Neural cell (in vitro differentiated cells): Measurements from ENCODE around the gene CLEC20A.

Source experiments
- CTCF ChIP-seq: fragments of 450-650 bp; IDR thresholded peaks from 2 replicates; pipeline ENCODE4 v1.5.1; 2014; ENCODE audit warnings: antibody characterized with exemption, mild to moderate bottlenecking, moderate library complexity; ENCODE audit not compliant: poor library complexity, severe bottlenecking
- EZH2 ChIP-seq: fragments of 200-600, 300-800 bp; shearing (Covaris generic), sonication (generic); IDR thresholded peaks from 2 replicates; pipeline ENCODE4 v1.6.1; 2014; ENCODE audit warnings: antibody characterized with exemption, low read length, borderline replicate concordance, mild to moderate bottlenecking; ENCODE audit not compliant: insufficient read depth, poor library complexity, severe bottlenecking
- POLR2AphosphoS5 ChIP-seq: IDR thresholded peaks from 2 replicates; pipeline ENCODE4 v1.6.1; 2012
- RAD21 ChIP-seq: fragments of 450-650 bp; conservative IDR thresholded peaks from 2 replicates; pipeline ENCODE4 v1.6.1; 2014; ENCODE audit warnings: antibody characterized with exemption, mild to moderate bottlenecking, moderate library complexity
- REST ChIP-seq: IDR thresholded peaks from 2 replicates; pipeline ENCODE4 v1.6.1; 2012; ENCODE audit warnings: borderline replicate concordance

GRCh38 chr1:178451529-178451928 lies 45.2 kb downstream of the CLEC20A start:
- TF ChIP-seq CTCF (no peak), REST (no peak), EZH2 (no peak), POLR2AphosphoS5 (no peak), RAD21 (no peak)
